A673 (cell line): Measurements from ENCODE around the gene MEF2A. TPM values are rescaled to one million over a fixed set of nuclear protein-coding genes. Genes with fewer than 3 reads are reported as not detected.

Experiments used
- BruUV-seq: library from RNA; stranded (reverse); fragments of 400-500 nt; replicated peaks from 2 replicates; lab custom pipeline; 2021; lab: Mats Ljungman, UMichigan
- CTCF ChIA-PET: fragments of 300-600 bp; sonication (Branson Sonifier 250); formaldehyde crosslinking; loops from one replicate; lab custom pipeline; 2022; ENCODE audit warnings: antibody characterized with exemption; lab: Charles Lee
- POLR2A ChIA-PET: fragments of 300-600 bp; sonication (Branson Sonifier 250); formaldehyde crosslinking; loops from one replicate; lab custom pipeline; 2022; ENCODE audit warnings: antibody characterized with exemption; ENCODE audit not compliant: low non-redundant PET; lab: Charles Lee
- DNase-seq: peaks from one replicate; pipeline ENCODE4 v3.0.0-alpha.2; 2015; ENCODE audit warnings: low spot score
- H3K27ac ChIP-seq: fragments of 200-600 bp; sonication (generic); 2 replicates; pipeline ENCODE4 v1.5.1; 2016; ENCODE audit warnings: mixed run types, low read depth, mild to moderate bottlenecking, mixed read lengths, antibody characterized with exemption, low read length; ENCODE audit not compliant: poor library complexity, severe bottlenecking
- H3K27me3 ChIP-seq: fragments of 200-600 bp; sonication (generic); replicated peaks from 2 replicates; pipeline ENCODE4 v1.6.1; 2017; ENCODE audit warnings: mixed run types, low read depth, mild to moderate bottlenecking, mixed read lengths, antibody characterized with exemption, low read length; ENCODE audit not compliant: insufficient read depth, poor library complexity
- H3K36me3 ChIP-seq: fragments of 200-600 bp; sonication (generic); 2 replicates; pipeline ENCODE4 v1.6.1; 2016; ENCODE audit warnings: mixed run types, mild to moderate bottlenecking, mixed read lengths, antibody characterized with exemption, low read length; ENCODE audit not compliant: insufficient read depth, poor library complexity, severe bottlenecking
- H3K4me1 ChIP-seq: fragments of 200-600 bp; sonication (generic); 2 replicates; pipeline ENCODE4 v1.6.1; 2017; ENCODE audit warnings: mixed run types, mild to moderate bottlenecking, mixed read lengths, antibody characterized with exemption, low read length; ENCODE audit not compliant: insufficient read depth, poor library complexity, severe bottlenecking
- H3K4me3 ChIP-seq: fragments of 200-600 bp; sonication (generic); 2 replicates; pipeline ENCODE4 v1.5.1; 2016; ENCODE audit warnings: low read depth, mixed run types, mild to moderate bottlenecking, mixed read lengths, low read length; ENCODE audit not compliant: poor library complexity, severe bottlenecking
- H3K9me3 ChIP-seq: fragments of 200-600 bp; sonication (generic); 2 replicates; pipeline ENCODE4 v1.6.1; 2016; ENCODE audit warnings: mixed run types, low read depth, mild to moderate bottlenecking, mixed read lengths, antibody characterized with exemption, low read length; ENCODE audit not compliant: poor library complexity, severe bottlenecking
- EZH2 ChIP-seq: fragments of 200-600 bp; sonication (generic); IDR thresholded peaks from 2 replicates; pipeline ENCODE4 v1.6.1; 2017; ENCODE audit warnings: borderline replicate concordance, low read depth, mild to moderate bottlenecking, mixed read lengths, antibody characterized with exemption, low read length; ENCODE audit not compliant: poor library complexity, severe bottlenecking
- intact Hi-C: fragments of 100-400 bp; cut with micrococcal nuclease; formaldehyde crosslinking; loops from one replicate; pipeline ENCODE4 v1.10.0; 2022; ENCODE audit not compliant: unreplicated experiment
- total RNA-seq: library from RNA; stranded (reverse); gene quantifications from 2 replicates; pipeline ENCODE4 v1.2.3, GENCODE V29; 2021
- TF ChIP-seq, protein P1 (sequence below): fragments of 300-800, 200-600 bp; sonication (generic); conservative IDR thresholded peaks from 2 replicates; pipeline ENCODE4 v1.5.1; 2017; ENCODE audit warnings: low read depth, mild to moderate bottlenecking, antibody characterized with exemption, low read length, moderate library complexity, mixed read lengths

The MEF2A gene
- total RNA-seq, 1 experiment from 2014 or later, result 26.4 TPM

DNA sequence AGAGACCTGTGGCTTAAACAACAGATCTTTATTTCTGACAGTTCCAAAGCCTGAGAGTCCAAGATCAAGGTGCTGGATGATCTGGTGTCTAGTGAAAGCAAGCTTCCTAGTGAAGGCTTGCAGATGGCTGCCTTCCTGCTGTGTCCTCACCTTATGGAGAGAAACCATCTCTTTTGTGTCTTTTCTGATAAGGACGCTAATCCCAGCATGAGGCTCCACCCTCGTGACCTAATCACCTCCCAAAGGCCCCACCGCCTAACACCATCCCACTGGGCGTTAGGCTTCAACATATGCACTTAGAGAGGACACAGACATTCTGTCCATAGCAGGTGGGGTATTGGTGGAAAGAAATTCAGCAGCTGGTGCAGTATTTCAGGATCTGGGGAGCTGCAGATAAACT, 187.3 kb downstream of the MEF2A start:
- CTCF ChIA-PET, result interaction anchor here (0.9 kb wide), 1 partner anchor 20 kb away, joined by 4 read pairs; the partner anchor contains the start of gene LYSMD4
- H3K27ac ChIP-seq, result no peak overlapping the region
- no peak for TF ChIP-seq EZH2
- TF ChIP-seq, protein P1, sequence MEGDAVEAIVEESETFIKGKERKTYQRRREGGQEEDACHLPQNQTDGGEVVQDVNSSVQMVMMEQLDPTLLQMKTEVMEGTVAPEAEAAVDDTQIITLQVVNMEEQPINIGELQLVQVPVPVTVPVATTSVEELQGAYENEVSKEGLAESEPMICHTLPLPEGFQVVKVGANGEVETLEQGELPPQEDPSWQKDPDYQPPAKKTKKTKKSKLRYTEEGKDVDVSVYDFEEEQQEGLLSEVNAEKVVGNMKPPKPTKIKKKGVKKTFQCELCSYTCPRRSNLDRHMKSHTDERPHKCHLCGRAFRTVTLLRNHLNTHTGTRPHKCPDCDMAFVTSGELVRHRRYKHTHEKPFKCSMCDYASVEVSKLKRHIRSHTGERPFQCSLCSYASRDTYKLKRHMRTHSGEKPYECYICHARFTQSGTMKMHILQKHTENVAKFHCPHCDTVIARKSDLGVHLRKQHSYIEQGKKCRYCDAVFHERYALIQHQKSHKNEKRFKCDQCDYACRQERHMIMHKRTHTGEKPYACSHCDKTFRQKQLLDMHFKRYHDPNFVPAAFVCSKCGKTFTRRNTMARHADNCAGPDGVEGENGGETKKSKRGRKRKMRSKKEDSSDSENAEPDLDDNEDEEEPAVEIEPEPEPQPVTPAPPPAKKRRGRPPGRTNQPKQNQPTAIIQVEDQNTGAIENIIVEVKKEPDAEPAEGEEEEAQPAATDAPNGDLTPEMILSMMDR, result no peak
- DNase-seq, result no peak
- BruUV-seq, result no TSS peak
- H3K4me3 ChIP-seq, result no peak overlapping the region
- no peaks in the 10 kb centered on the region for H3K27me3 ChIP-seq
- H3K4me1 ChIP-seq, result no peaks in the 10 kb centered on the region
- no peaks in the 10 kb centered on the region for H3K36me3 ChIP-seq
- no peaks in the 10 kb centered on the region for H3K9me3 ChIP-seq
- intact Hi-C loops, result no loop called here
- POLR2A ChIA-PET, result no interaction called here

DNA sequence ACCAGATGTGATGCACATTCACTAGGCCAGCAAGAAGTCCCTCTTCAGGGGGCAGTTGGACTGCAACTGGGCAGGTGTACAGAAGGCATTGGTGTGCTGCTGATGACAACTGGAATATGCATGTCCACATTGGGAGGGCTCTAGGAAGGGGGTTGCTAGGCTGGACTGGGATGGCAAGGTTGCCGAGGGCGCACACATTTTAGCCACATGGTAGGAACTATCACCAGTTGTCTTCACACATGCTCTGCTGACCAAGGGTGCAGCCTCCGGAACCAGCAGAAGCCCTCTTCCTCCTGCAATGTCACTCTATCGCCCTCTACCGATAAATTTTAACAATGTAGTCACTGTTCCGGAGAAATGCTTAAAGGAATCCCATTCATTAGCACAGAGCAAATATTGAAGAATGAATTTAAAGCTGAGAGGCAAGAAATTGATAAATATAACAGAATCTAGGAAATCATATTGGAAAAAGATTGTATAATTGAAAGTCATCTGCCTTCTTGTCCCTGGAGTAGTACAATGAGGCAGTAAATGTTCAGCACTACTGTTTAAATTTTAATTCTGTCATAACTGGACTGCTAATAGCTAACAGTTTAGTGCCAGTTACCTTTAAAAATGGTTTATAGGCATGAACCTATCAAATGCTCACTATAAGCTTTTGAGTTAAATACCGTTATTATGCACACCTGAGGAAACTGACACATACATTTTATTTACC, 190.1 kb downstream of the MEF2A start:
- POLR2A ChIA-PET, result no interaction called here
- H3K4me1 ChIP-seq, result no peaks in the 10 kb centered on the region
- TF ChIP-seq, protein P1, result peak; percentile 80
- TF ChIP-seq EZH2, result no peak
- no peaks in the 10 kb centered on the region for H3K27me3 ChIP-seq
- intact Hi-C loops, result loop anchor here (5.0 kb wide), 1 partner anchor 484 kb away; no protein-coding TSS in a partner anchor
- DNase-seq, result peak; percentile 76
- H3K27ac ChIP-seq, result no peak overlapping the region
- no peak overlapping the region for H3K4me3 ChIP-seq
- no TSS peak for BruUV-seq
- CTCF ChIA-PET, result interaction anchor here (0.5 to 1.3 kb wide), 2 partner anchors 23 to 52 kb away, joined by 4 read pairs; partner anchors contain the start of gene LYSMD4
- H3K9me3 ChIP-seq, result no peaks in the 10 kb centered on the region
- no peaks in the 10 kb centered on the region for H3K36me3 ChIP-seq

DNA sequence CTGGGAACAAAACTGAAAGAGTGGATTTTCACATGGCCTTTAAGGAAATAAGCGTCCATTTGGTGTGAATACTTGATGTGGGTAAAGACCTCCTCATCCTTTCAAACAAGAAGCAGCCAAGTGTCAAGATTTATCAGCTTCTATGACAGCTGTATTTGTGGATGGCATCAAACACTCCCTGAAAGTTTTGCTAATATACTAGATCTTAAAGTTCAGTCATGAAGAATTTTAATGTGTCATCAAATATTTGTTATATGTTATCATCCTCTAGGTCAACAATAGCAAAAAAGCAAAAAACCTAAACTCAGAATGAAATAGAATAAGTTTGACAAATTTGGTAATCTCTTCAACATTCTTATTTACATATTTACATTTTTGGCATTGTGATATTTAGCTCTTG, 196.5 kb downstream of the MEF2A start:
- H3K36me3 ChIP-seq, result no peaks in the 10 kb centered on the region
- no TSS peak for BruUV-seq
- H3K27ac ChIP-seq, result no peak overlapping the region
- intact Hi-C loops, result no loop called here
- ChIA-PET POLR2A (no interaction called here), CTCF (no interaction called here)
- H3K9me3 ChIP-seq, result no peaks in the 10 kb centered on the region
- no peaks in the 10 kb centered on the region for H3K27me3 ChIP-seq
- H3K4me3 ChIP-seq, result no peak overlapping the region
- TF ChIP-seq, protein P1, result no peak
- TF ChIP-seq EZH2, result no peak
- H3K4me1 ChIP-seq, result no peaks in the 10 kb centered on the region
- DNase-seq, result no peak
